ENCODE measurements around the gene DOCK7. TPM values are rescaled to one million over a fixed set of nuclear protein-coding genes. Genes with fewer than 3 reads are reported as not detected.

The DOCK7 gene
- total RNA-seq, 4 donors from 2014 or later: 48.6 to 182 (median 92.9) TPM

DNA sequence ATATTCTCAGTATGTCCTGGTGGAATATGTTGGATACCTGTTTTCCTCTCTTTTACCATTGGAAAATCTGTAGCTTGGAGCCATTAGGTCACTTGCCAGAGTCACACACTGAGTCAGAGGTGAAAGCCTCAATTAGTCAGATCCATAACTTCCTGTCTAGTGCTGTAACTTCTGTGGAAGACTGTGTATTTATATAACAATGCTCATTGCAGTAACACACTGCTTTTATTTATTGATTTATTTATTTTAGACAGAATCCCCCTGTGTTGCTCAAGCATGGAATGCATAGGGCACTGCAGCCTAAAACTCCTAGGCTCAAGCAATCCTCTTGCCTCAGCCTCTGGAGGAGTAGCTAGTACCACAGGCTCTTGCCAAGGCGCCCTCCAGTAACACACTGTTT lies 1.3 kb upstream of the DOCK7 start:
- peak overlapping the region in 1 of 4 donors; percentile 9 for H3K4me3 ChIP-seq
- no peaks in the 10 kb centered on the region for H3K27me3 ChIP-seq
- DNase-seq (ENCODE audit: low spot score in 2 of 2): no peak
- H3K36me3 ChIP-seq: no peaks in the 10 kb centered on the region
- TF ChIP-seq CTCF (IDR thresholded peaks at IDR 0.05) (no peak), EP300 (IDR thresholded peaks at IDR 0.05) (no peak), POLR2A (IDR thresholded peaks at IDR 0.05) (no peak)
- WGBS, 2 donors: 58 to 60% methylated on average over 1 of the region's 1 CpG
- H3K27ac ChIP-seq: peak overlapping the region in 3 of 4 donors; percentile 73 to 97 (median 95)
- no peaks in the 10 kb centered on the region for H3K9me3 ChIP-seq
- peaks cover 0 to 56% (median 30%) of the 10 kb centered on the region in 4 donors for H3K4me1 ChIP-seq

DNA sequence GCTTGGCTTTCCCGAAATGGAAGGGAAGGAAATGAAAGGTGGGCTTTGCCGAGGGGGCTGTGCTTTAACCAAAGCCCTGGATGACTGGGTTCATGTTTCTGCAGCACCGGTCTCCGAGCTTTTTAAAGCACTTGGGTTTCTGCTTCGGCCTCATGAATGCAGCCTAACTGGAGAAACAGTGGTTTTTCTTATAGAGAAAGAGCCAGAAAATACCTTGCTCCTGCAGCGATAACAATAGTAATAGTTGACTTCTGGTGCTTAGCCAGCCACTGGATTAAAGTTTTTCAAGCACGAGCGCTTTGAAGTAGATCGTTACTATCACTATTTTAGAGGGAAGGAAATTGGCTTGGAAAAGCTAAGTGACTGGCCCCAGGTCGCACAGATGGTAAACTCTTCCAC lies 500 bp upstream of the DOCK7 start:
- H3K4me3 ChIP-seq: peak overlapping the region; percentile 71 to 93 (median 82)
- peaks cover 0 to 64% (median 31%) of the 10 kb centered on the region in 4 donors for H3K4me1 ChIP-seq
- no peaks in the 10 kb centered on the region for H3K27me3 ChIP-seq
- no peaks in the 10 kb centered on the region for H3K36me3 ChIP-seq
- WGBS, 2 donors: 1 to 3% methylated on average over 10 of the region's 10 CpGs
- no peaks in the 10 kb centered on the region for H3K9me3 ChIP-seq
- peak overlapping the region; percentile 90 to 97 (median 94) for H3K27ac ChIP-seq
- no peak for DNase-seq (ENCODE audit: low spot score in 2 of 2)
- TF ChIP-seq POLR2A (IDR thresholded peaks at IDR 0.05) (no peak), EP300 (IDR thresholded peaks at IDR 0.05) (no peak), CTCF (IDR thresholded peaks at IDR 0.05) (no peak)

DNA sequence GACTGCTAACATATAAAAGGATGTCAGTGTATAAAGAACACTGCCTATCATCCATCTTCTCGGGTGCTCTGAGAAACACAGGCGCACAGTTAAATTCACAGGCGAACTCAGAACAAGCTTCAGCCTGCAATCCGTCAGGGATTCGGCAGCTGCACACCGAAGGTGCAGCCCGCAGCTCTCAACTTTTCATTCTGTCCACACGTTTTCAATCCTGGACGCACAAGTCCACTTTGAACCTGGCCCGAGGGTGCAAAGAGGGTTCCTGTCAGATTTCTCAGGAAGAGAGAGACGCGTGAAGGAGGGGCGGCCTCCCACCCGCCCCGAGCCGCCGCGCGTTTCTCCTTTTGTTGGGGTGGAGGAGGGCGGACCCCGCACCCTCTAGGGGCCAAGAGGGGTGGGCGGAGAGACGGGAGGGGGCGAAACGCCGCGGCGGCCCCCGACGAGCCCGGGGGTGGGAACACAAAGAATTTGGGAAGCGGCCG lies 724 bp downstream of the DOCK7 start:
- H3K27me3 ChIP-seq: no peaks in the 10 kb centered on the region
- peaks cover 0 to 75% (median 31%) of the 10 kb centered on the region in 4 donors for H3K4me1 ChIP-seq
- peak in 1 of 2 donors; percentile 41 for TF ChIP-seq EP300 (IDR thresholded peaks at IDR 0.05)
- no peak for TF ChIP-seq CTCF (IDR thresholded peaks at IDR 0.05)
- no peaks in the 10 kb centered on the region for H3K36me3 ChIP-seq
- DNase-seq (ENCODE audit: low spot score in 2 of 2): peak in 1 of 2 donors; percentile 10
- peak overlapping the region; percentile 71 to 93 (median 82) for H3K4me3 ChIP-seq
- H3K9me3 ChIP-seq: no peaks in the 10 kb centered on the region
- peak overlapping the region; percentile 90 to 97 (median 94) for H3K27ac ChIP-seq
- WGBS, 2 donors: 0 to 2% methylated on average over 25 to 31 of the region's 33 CpGs

GRCh38 chr1:62686822-62687221 lies 1.4 kb downstream of the DOCK7 start:
- DNase-seq (ENCODE audit: low spot score in 2 of 2): no peak
- H3K9me3 ChIP-seq: no peaks in the 10 kb centered on the region
- H3K4me3 ChIP-seq: peak overlapping the region; percentile 71 to 93 (median 82)
- peaks cover 0 to 79% (median 31%) of the 10 kb centered on the region in 4 donors for H3K4me1 ChIP-seq
- H3K36me3 ChIP-seq: no peaks in the 10 kb centered on the region
- no peak for TF ChIP-seq EP300 (IDR thresholded peaks at IDR 0.05)
- TF ChIP-seq CTCF (IDR thresholded peaks at IDR 0.05): no peak
- TF ChIP-seq POLR2A (IDR thresholded peaks at IDR 0.05): no peak
- WGBS, 2 donors: 69% methylated on average over 7 of the region's 7 CpGs
- H3K27ac ChIP-seq: peak overlapping the region; percentile 54 to 97 (median 94)
- no peaks in the 10 kb centered on the region for H3K27me3 ChIP-seq

DNA sequence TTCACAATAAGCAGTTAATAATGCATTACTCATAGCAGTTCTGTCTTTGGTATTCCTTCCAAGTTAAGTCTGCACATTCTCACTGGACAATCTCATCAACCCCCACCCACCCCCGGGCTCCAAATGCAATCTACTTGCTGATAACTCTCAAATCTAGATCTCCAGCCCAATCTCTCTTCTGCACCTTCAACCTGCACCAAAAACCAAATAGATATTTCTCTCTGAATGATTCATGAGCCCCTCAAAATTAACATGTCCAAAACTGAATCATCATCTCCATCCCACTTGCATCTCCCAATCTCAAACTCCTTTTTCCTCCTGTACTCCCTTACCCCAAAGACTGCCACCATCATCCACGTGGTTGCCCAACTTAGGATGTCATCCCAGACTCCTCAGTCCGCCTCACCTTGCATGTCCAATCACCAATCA lies 2.7 kb downstream of the DOCK7 start:
- TF ChIP-seq POLR2A (IDR thresholded peaks at IDR 0.05) (no peak), CTCF (IDR thresholded peaks at IDR 0.05) (no peak), EP300 (IDR thresholded peaks at IDR 0.05) (no peak)
- WGBS, 2 donors: 56 to 57% methylated on average over 3 of the region's 3 CpGs
- no peaks in the 10 kb centered on the region for H3K9me3 ChIP-seq
- no peaks in the 10 kb centered on the region for H3K27me3 ChIP-seq
- no peak for DNase-seq (ENCODE audit: low spot score in 2 of 2)
- H3K4me3 ChIP-seq: peak overlapping the region in 1 of 4 donors; percentile 14
- H3K4me1 ChIP-seq: peaks cover 0 to 68% (median 21%) of the 10 kb centered on the region in 4 donors
- H3K36me3 ChIP-seq: no peaks in the 10 kb centered on the region
- H3K27ac ChIP-seq: peak overlapping the region in 2 of 4 donors; percentile 68 to 81
